ENCODE results near the gene ABAT.

DNA sequence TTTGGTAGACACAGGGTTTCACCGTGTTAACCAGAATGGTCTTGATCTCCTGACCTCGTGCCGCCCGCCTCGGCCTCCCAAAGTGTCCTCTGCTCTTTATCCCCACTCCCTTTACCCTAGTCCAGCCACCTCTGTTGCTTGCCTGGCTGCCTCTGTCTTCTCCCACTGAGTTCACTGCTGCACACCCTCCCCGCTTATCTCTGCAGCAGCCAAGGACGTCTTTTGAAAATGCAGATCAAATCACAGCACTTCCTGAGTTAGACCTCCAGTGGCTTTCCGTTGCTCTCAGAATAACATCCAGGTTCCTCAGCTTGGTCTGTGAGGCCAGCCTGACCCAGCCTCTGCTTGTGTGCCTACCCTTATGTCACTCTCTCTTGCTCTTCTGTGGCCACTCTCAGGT, 47.5 kb upstream of the ABAT start:
- TF ChIP-seq POLR2A (IDR thresholded peaks at IDR 0.05) (no peak), EP300 (IDR thresholded peaks at IDR 0.05) (no peak), POLR2AphosphoS5 (IDR thresholded peaks at IDR 0.05) (no peak)
- TF ChIP-seq, protein P1, sequence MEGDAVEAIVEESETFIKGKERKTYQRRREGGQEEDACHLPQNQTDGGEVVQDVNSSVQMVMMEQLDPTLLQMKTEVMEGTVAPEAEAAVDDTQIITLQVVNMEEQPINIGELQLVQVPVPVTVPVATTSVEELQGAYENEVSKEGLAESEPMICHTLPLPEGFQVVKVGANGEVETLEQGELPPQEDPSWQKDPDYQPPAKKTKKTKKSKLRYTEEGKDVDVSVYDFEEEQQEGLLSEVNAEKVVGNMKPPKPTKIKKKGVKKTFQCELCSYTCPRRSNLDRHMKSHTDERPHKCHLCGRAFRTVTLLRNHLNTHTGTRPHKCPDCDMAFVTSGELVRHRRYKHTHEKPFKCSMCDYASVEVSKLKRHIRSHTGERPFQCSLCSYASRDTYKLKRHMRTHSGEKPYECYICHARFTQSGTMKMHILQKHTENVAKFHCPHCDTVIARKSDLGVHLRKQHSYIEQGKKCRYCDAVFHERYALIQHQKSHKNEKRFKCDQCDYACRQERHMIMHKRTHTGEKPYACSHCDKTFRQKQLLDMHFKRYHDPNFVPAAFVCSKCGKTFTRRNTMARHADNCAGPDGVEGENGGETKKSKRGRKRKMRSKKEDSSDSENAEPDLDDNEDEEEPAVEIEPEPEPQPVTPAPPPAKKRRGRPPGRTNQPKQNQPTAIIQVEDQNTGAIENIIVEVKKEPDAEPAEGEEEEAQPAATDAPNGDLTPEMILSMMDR (IDR thresholded peaks at IDR 0.05), result no peak
